ENCODE data around the gene STRAP.

DNA sequence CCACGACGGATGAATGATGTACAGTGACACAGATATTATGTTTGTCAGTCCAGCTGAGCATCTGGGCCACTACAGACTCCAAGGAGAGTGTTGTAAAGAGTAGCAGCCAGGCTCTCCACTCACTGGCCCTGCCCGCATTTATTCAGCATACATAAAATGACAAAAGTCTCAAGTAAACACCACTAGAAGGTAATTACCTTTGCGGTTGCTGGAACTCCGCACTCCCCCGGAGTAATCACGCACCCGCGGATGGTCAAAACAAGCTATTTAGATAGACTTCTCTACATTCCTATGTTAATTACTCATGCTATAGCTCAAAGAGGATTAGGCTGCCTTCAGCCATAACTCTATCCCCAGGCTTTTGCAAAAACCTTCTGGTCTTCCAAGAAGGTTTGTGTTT, 18.8 kb upstream of the STRAP start:
- TF ChIP-seq CTCF (IDR thresholded peaks at IDR 0.05), result no peak
- TF ChIP-seq EP300 (IDR thresholded peaks at IDR 0.05), result no peak
- TF ChIP-seq POLR2AphosphoS5 (IDR thresholded peaks at IDR 0.05), result no peak
